Common myeloid progenitor, CD34-positive (primary cell): ENCODE data around the gene CDH13.

ENCODE experiments used
- CTCF ChIA-PET: fragments of 350-600 bp; sonication (Branson Sonifier 250); formaldehyde crosslinking; loops from one replicate; lab custom pipeline; 2021; ENCODE audit warnings: antibody characterized with exemption; lab: Charles Lee
- POLR2A ChIA-PET: fragments of 350-600 bp; sonication (Branson Sonifier 250); formaldehyde crosslinking; loops from one replicate; lab custom pipeline; 2021; ENCODE audit warnings: antibody characterized with exemption; lab: Charles Lee
- DNase-seq, 3 donors: peaks; one replicate each; pipeline versions ENCODE4 v3.0.0 to v3.0.0-alpha.2; 2013
- H3K27ac ChIP-seq, 2 experiments: 1 replicate in 1 of 2; 2 replicates in 1 of 2; pipeline ENCODE4 v1.7.0; 2013; ENCODE audit warnings: inconsistent platforms in 2 of 2, low read length in 2 of 2, mild to moderate bottlenecking in 2 of 2, low read depth in 1 of 2, moderate library complexity in 1 of 2; ENCODE audit not compliant: severe bottlenecking in 2 of 2, insufficient read depth in 1 of 2, poor library complexity in 1 of 2
- H3K27me3 ChIP-seq, 5 experiments: replicated peaks in 2 of 5; 1 replicate in 3 of 5; 2 replicates in 2 of 5; pipeline versions ENCODE4 v1.6.1 to v1.7.0; 2013; ENCODE audit warnings: low read length in 4 of 5, mild to moderate bottlenecking in 2 of 5, moderate library complexity in 2 of 5, inconsistent platforms in 1 of 5; ENCODE audit not compliant: insufficient read depth in 5 of 5, control insufficient read depth in 4 of 5
- H3K36me3 ChIP-seq, 4 experiments: 1 replicate in 2 of 4; 2 replicates in 2 of 4; pipeline versions ENCODE4 v1.6.1 to v1.7.0; 2013; ENCODE audit warnings: low read length in 3 of 4, control low read depth in 1 of 4, mild to moderate bottlenecking in 1 of 4; ENCODE audit not compliant: control insufficient read depth in 4 of 4, insufficient read depth in 4 of 4
- H3K4me1 ChIP-seq, 4 experiments: 1 replicate in 3 of 4; 2 replicates in 1 of 4; pipeline versions ENCODE4 v1.6.1 to v1.7.1; 2013; ENCODE audit warnings: low read length in 3 of 4, mild to moderate bottlenecking in 3 of 4, control low read depth in 1 of 4, inconsistent platforms in 1 of 4, moderate library complexity in 1 of 4; ENCODE audit not compliant: control insufficient read depth in 4 of 4, insufficient read depth in 4 of 4; ENCODE audit errors: control extremely low read depth in 1 of 4
- H3K4me3 ChIP-seq, 7 experiments: 1 replicate in 4 of 7; 2 replicates in 3 of 7; pipeline versions ENCODE4 v1.5.1 to v1.7.0; 2013; ENCODE audit warnings: mild to moderate bottlenecking in 7 of 7, low read length in 6 of 7, moderate library complexity in 6 of 7, inconsistent platforms in 2 of 7, low read depth in 2 of 7, control low read depth in 1 of 7; ENCODE audit not compliant: insufficient read depth in 4 of 7, control insufficient read depth in 1 of 7; ENCODE audit errors: extremely low read depth in 1 of 7
- H3K9me3 ChIP-seq, 5 experiments: 1 replicate in 4 of 5; 2 replicates in 1 of 5; pipeline versions ENCODE4 v1.6.1 to v1.7.1; 2013; ENCODE audit warnings: low read length in 4 of 5, mild to moderate bottlenecking in 2 of 5, inconsistent platforms in 1 of 5, low read depth in 1 of 5, moderate library complexity in 1 of 5; ENCODE audit not compliant: control insufficient read depth in 4 of 5, insufficient read depth in 2 of 5; ENCODE audit errors: control extremely low read depth in 1 of 5
- WGBS: methylation state at CpG from one replicate; pipeline ENCODE4 v1.1.5; 2013; ENCODE audit not compliant: insufficient coverage; 5-methylcytosine and 5-hydroxymethylcytosine counted together

Gene CDH13

DNA sequence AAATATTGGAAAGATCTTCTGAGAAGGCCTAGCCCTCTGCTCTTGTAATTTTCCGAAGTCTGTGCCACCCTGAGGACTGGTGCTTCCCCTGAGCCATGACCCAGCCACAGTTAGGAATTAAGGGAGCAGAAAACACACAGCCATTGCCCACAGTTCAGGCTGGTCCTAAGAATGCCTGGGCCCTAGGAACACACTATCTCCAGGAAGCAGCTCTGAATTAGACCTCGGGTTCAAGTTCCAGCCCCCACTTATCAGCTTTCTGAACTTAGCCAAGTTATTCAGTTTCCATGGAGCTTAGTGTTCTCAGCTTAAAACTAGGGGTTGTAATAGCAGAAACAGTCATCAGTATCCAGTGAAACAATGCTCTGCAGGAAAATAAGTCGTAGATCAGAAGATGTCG is 56.0 kb downstream of the CDH13 start:
- Histone ChIP-seq H3K27ac (no peak overlapping the region), H3K4me1 (no peaks in the 10 kb centered on the region), H3K36me3 (no peaks in the 10 kb centered on the region), H3K4me3 (no peak overlapping the region), H3K27me3 (peaks cover 0 to under 1% (median 0%) of the 10 kb centered on the region in 5 experiments), H3K9me3 (peaks cover 0 to 1% (median 0%) of the 10 kb centered on the region in 5 experiments)
- CTCF ChIA-PET = no interaction called here
- DNase-seq = no peak
- WGBS = 72% methylated on average over 4 of the region's 4 CpGs
- POLR2A ChIA-PET = no interaction called here

- Histone ChIP-seq H3K36me3 (no peaks in the 10 kb centered on the region), H3K4me1 (no peaks in the 10 kb centered on the region), H3K27me3 (no peaks in the 10 kb centered on the region), H3K4me3 (no peak overlapping the region), H3K9me3 (peaks cover 0 to 1% (median 0%) of the 10 kb centered on the region in 5 experiments), H3K27ac (no peak overlapping the region)
- ChIA-PET CTCF (no interaction called here), POLR2A (no interaction called here)
- no CpG with 5 or more reads among the region's 2 CpGs for WGBS
- DNase-seq = no peak
Observed at GRCh38 chr16:82684256-82684655, 57.5 kb downstream of the CDH13 start.

DNA sequence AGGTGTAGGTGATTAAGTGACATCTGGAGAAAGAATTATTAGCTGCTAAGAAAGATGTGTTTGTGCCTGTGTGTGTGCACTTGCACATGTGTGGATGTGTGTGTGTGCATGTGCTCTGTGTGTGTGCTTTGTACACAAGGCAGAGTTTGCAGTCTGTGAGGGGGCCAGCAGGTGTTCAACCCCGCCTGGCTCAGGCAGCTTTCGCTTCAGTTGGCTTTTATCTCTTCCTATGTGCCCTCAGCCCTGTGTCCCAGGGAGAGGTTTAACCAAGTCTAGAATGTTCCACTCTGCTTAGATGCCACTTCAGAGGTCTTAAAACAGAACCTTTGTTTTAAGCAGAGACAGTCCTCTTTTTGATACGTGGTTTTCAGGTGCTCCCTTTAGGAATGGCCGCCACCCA is 58.8 kb downstream of the CDH13 start:
- 100% methylated on average over 2 of the region's 4 CpGs for WGBS
- no peak overlapping the region for H3K27ac ChIP-seq
- H3K9me3 ChIP-seq = peaks cover 0 to 1% (median 0%) of the 10 kb centered on the region in 5 experiments
- no peak overlapping the region for H3K4me3 ChIP-seq
- no peaks in the 10 kb centered on the region for H3K27me3 ChIP-seq
- POLR2A ChIA-PET = no interaction called here
- CTCF ChIA-PET = no interaction called here
- DNase-seq = no peak
- H3K4me1 ChIP-seq = no peaks in the 10 kb centered on the region
- H3K36me3 ChIP-seq = no peaks in the 10 kb centered on the region

DNA sequence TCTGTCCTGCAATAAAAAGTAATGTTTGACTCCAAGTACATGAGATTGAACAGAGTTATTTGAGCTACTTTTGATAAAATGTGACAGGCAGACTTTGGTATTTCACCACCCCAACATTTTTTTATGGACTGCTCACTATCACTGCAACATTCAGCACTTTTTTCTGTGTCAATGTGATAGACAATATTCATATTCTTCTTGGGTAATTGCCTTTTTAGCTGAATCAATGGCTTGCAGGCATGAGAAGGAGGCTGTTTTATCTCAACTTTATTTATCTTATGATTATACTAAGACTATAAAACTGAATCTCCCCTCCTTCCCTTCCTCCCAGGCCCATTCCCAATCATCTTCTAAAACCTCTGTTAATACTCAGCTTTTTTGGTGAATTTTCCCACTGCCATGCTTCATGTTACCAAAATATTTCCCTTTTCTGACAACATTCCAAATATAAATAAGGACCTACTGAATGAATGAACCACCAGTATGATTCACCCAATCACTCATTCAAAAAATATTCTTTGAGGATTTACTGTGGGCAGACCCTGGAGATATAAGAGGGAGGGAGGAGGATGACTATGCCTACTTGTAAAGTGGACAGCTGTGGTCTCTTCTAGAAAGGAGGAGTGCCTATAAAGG is 67.6 kb downstream of the CDH13 start:
- ChIA-PET POLR2A (no interaction called here), CTCF (no interaction called here)
- no peaks in the 10 kb centered on the region for H3K36me3 ChIP-seq
- no peak for DNase-seq
- no peak overlapping the region for H3K27ac ChIP-seq
- H3K4me1 ChIP-seq = no peaks in the 10 kb centered on the region
- H3K4me3 ChIP-seq = no peak overlapping the region
- H3K9me3 ChIP-seq = no peaks in the 10 kb centered on the region
- H3K27me3 ChIP-seq = peaks cover 0 to 6% (median 0%) of the 10 kb centered on the region in 5 experiments

DNA sequence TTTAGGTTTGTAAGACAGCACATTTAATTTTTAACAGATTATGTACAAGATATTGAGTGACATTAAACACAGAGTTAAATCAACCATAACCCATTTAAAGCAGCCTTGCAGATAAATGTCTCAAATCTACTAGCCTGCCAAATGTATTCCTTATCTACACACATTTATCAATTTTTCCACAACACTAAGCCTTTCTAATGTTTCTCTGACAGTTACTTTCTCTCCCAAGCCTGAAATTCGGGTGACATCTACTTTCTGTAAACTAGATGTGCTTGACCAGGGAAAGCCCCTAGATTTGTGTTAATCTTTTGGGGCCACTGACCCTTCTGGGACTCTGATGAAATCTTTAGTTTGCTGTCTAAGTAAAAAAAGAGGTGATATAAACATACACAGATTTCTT is 69.0 kb downstream of the CDH13 start:
- CTCF ChIA-PET = no interaction called here
- POLR2A ChIA-PET = no interaction called here
- no peaks in the 10 kb centered on the region for H3K36me3 ChIP-seq

GRCh38 chr16:82699260-82699659 is 72.5 kb downstream of the CDH13 start:
- Histone ChIP-seq H3K4me3 (no peak overlapping the region), H3K27ac (no peak overlapping the region), H3K27me3 (peaks cover 0 to 8% (median 0%) of the 10 kb centered on the region in 5 experiments), H3K4me1 (peaks cover 0 to 12% (median 0%) of the 10 kb centered on the region in 4 experiments), H3K36me3 (no peaks in the 10 kb centered on the region), H3K9me3 (no peaks in the 10 kb centered on the region)
- CTCF ChIA-PET = no interaction called here
- WGBS = 94% methylated on average over 2 of the region's 3 CpGs
- POLR2A ChIA-PET = no interaction called here
- no peak for DNase-seq

More for the DNA sequence above, 69.0 kb downstream of the CDH13 start:
- no peak overlapping the region for H3K27ac ChIP-seq
- 100% methylated on average over 1 of the region's 1 CpG for WGBS
- peaks cover 0 to 5% (median 0%) of the 10 kb centered on the region in 4 experiments for H3K4me1 ChIP-seq
- H3K4me3 ChIP-seq = no peak overlapping the region
- no peaks in the 10 kb centered on the region for H3K9me3 ChIP-seq
- peaks cover 0 to 6% (median 0%) of the 10 kb centered on the region in 5 experiments for H3K27me3 ChIP-seq
- DNase-seq = no peak

DNA sequence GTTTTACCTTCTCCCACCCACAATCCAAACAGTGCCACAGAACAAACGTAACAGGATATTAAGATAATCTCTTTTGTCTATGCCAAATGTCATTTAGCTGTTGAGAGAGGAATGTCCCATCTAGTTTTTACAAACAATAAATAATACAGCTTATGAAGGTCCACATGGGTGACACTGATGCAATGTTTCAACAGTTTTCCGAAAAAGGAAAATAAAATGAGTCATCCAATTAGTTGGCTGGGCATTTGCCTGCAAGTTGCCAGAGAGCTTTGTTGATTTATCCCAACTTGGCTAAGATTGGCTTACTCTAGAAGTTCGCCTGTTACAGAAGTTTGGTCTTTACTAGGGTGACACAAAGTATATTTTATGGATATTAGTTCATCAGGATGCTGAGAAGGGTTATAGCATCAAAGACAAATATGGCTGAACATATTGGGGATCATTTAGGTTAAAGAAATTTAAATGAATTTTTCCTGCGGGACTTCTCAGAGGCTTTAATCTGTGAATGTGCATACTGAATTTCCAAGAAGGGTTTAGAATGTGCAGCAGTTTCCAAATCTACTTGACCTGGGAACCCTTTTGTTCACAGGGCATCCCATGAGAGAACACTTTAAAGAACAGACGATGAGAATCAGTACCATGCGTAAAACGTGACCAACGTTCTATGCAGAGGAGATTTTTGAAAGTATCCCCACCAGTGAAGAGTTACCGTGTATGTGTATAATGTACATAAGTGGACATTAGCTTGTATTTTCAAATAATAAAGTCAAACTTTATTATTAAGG is 73.1 kb downstream of the CDH13 start:
- 92% methylated on average over 7 of the region's 9 CpGs for WGBS
- Histone ChIP-seq H3K36me3 (no peaks in the 10 kb centered on the region), H3K4me3 (no peak overlapping the region), H3K4me1 (peaks cover 0 to 12% (median 0%) of the 10 kb centered on the region in 4 experiments), H3K27me3 (peaks cover 0 to 5% (median 0%) of the 10 kb centered on the region in 5 experiments), H3K27ac (no peak overlapping the region), H3K9me3 (no peaks in the 10 kb centered on the region)
- ChIA-PET CTCF (no interaction called here), POLR2A (no interaction called here)
- no peak for DNase-seq
